Suprapubic skin (tissue), 4 donors: Measurements from ENCODE around the gene AKAP13.

ENCODE experiments used
- EP300 ChIP-seq: sonication (generic); formaldehyde crosslinking; IDR thresholded peaks from one replicate; pipeline ENCODE4 v1.6.1; 2017; ENCODE audit warnings: antibody characterized with exemption
- POLR2A ChIP-seq, 2 donors: fragments of 450-650 bp; IDR thresholded peaks; one replicate each; pipeline ENCODE4 v1.6.1; 2017; ENCODE audit warnings: antibody characterized with exemption in 2 of 2, mild to moderate bottlenecking in 2 of 2, moderate library complexity in 2 of 2
- POLR2AphosphoS5 ChIP-seq, 3 donors: sonication (generic); formaldehyde crosslinking; IDR thresholded peaks; one replicate each; pipeline ENCODE4 v1.6.1; 2017; ENCODE audit warnings: antibody characterized with exemption in 3 of 3
- TF ChIP-seq, protein P1 (sequence below), 2 donors: fragments of 200-600 bp in 1 of 2; fragments of 450-650 bp in 1 of 2; sonication (generic) in 1 of 2; IDR thresholded peaks; one replicate each; pipeline ENCODE4 v1.5.1; 2016 to 2019; ENCODE audit warnings: antibody characterized with exemption in 2 of 2, mild to moderate bottlenecking in 1 of 2, moderate library complexity in 1 of 2

DNA sequence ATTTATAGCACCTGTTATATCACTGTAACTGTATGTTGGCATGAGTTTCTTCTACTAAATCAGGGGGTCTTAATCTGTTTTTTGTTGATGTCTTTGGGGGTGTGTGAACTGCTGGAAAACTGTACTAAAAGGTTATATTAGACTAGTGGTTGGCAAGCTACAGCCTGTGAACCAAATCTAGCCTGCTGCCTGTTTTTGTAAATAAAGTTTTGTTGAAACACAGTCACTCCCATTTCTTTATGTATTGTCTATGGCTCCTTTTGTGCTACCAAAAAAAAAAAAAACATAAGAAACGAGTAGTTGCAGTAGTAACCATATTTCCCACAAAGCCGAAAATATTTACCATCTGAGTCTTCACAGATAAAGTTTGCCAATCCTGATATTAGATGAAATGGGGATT lies 126.7 kb downstream of the AKAP13 start:
- TF ChIP-seq POLR2AphosphoS5 (IDR thresholded peaks at IDR 0.05) (no peak), EP300 (no peak), POLR2A (IDR thresholded peaks at IDR 0.05) (no peak)
- TF ChIP-seq, protein P1, sequence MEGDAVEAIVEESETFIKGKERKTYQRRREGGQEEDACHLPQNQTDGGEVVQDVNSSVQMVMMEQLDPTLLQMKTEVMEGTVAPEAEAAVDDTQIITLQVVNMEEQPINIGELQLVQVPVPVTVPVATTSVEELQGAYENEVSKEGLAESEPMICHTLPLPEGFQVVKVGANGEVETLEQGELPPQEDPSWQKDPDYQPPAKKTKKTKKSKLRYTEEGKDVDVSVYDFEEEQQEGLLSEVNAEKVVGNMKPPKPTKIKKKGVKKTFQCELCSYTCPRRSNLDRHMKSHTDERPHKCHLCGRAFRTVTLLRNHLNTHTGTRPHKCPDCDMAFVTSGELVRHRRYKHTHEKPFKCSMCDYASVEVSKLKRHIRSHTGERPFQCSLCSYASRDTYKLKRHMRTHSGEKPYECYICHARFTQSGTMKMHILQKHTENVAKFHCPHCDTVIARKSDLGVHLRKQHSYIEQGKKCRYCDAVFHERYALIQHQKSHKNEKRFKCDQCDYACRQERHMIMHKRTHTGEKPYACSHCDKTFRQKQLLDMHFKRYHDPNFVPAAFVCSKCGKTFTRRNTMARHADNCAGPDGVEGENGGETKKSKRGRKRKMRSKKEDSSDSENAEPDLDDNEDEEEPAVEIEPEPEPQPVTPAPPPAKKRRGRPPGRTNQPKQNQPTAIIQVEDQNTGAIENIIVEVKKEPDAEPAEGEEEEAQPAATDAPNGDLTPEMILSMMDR (IDR thresholded peaks at IDR 0.05) = no peak
